Mucosa of descending colon (tissue), 3 donors: ENCODE measurements around the gene TBX1. TPM values are rescaled to one million over a fixed set of nuclear protein-coding genes. Genes with fewer than 3 reads are reported as not detected.

Experiments
- ATAC-seq: fragments of 200-7000 bp; cut with Tn5 transposase; one replicate; pipeline ENCODE4 v1.9.1; 2020; ENCODE audit warnings: mild to moderate bottlenecking, moderate library complexity
- DNase-seq, 3 donors: peaks; one replicate each; pipeline ENCODE4 v3.0.0-alpha.2; 2020
- H3K36me3 ChIP-seq: fragments of 200-600 bp; one replicate; pipeline ENCODE4 v1.8.0; 2021; ENCODE audit warnings: low read depth, mild to moderate bottlenecking
- H3K4me1 ChIP-seq: fragments of 200-600 bp; one replicate; pipeline ENCODE4 v1.8.0; 2021; ENCODE audit warnings: low read depth, mild to moderate bottlenecking
- H3K4me3 ChIP-seq: fragments of 200-600 bp; one replicate; pipeline ENCODE4 v1.8.0; 2021; ENCODE audit warnings: mild to moderate bottlenecking
- H3K9me3 ChIP-seq: fragments of 200-600 bp; one replicate; pipeline ENCODE4 v1.8.0; 2021; ENCODE audit warnings: mild to moderate bottlenecking
- CTCF ChIP-seq: fragments of 200-600 bp; IDR thresholded peaks from one replicate; pipeline ENCODE4 v1.8.0; 2022; ENCODE audit warnings: antibody characterized with exemption, mild to moderate bottlenecking
- intact Hi-C, 2 donors: fragments of 100-400 bp; cut with DNase I in 1 of 2; cut with micrococcal nuclease in 1 of 2; formaldehyde crosslinking; loops; one replicate each; pipeline versions ENCODE4 v1.11.0 to v1.11.1; 2022; cut with DNase I, micrococcal nuclease
- total RNA-seq, 3 donors: library from RNA; stranded (reverse); fragmentation: NEBNext Ultra II Directional in 2 of 3; extraction: Animal tissue kit (Norgen Biotek cat#: 25700) in 2 of 3; gene quantifications; one replicate each; pipeline versions ENCODE4 v1.2.1 to v1.2.4, GENCODE V29; 2021 to 2023
- donor health status: DM: no; HTN: no; CAD: no; lungs with moderate emphysema.
- donor health status: DM: no; HTN: no; CAD: no.
- donor health status: DM: no; HTN: yes; CAD: no.

TBX1 gene
- total RNA-seq, 3 donors from 2014 or later, result 0.90 to 4.1 (median 2.9) TPM

- H3K36me3 ChIP-seq, result no peaks in the 10 kb centered on the region
- TF ChIP-seq CTCF, result no peak
- no peaks in the 10 kb centered on the region for H3K9me3 ChIP-seq
- H3K4me3 ChIP-seq, result no peak overlapping the region
- ATAC-seq, result no peak
- intact Hi-C loops, result no loop called here
- peaks cover 1% of the 10 kb centered on the region for H3K4me1 ChIP-seq
- no peak for DNase-seq
These were observed 11.8 kb downstream of the TBX1 start for GRCh38 chr22:19772422-19772672.

GRCh38 chr22:19772673-19773469 lies 12.3 kb downstream of the TBX1 start:
- intact Hi-C loops, result no loop called here
- TF ChIP-seq CTCF, result no peak
- no peak overlapping the region for H3K4me3 ChIP-seq

GRCh38 chr22:19773470-19774040 lies 13.0 kb downstream of the TBX1 start:
- TF ChIP-seq CTCF, result no peak
- H3K4me3 ChIP-seq, result no peak overlapping the region
- peak in 1 of 3 donors; percentile 42 for DNase-seq
- intact Hi-C loops, result no loop called here
- ATAC-seq, result no peak
- H3K36me3 ChIP-seq, result no peaks in the 10 kb centered on the region
- H3K4me1 ChIP-seq, result no peaks in the 10 kb centered on the region
- no peaks in the 10 kb centered on the region for H3K9me3 ChIP-seq

More at GRCh38 chr22:19772673-19773469, 12.3 kb downstream of the TBX1 start:
- no peaks in the 10 kb centered on the region for H3K36me3 ChIP-seq
- H3K9me3 ChIP-seq, result no peaks in the 10 kb centered on the region
- H3K4me1 ChIP-seq, result no peaks in the 10 kb centered on the region
- DNase-seq, result peak in 2 of 3 donors; percentile 10 to 53
- ATAC-seq, result no peak

GRCh38 chr22:19774628-19775027 lies 14.1 kb downstream of the TBX1 start:
- Histone ChIP-seq H3K4me3 (no peak overlapping the region), H3K9me3 (no peaks in the 10 kb centered on the region), H3K4me1 (no peaks in the 10 kb centered on the region), H3K36me3 (no peaks in the 10 kb centered on the region)
- TF ChIP-seq CTCF, result no peak
- intact Hi-C loops, result no loop called here
- ATAC-seq (no peak), DNase-seq (no peak)

GRCh38 chr22:19775496-19776325 lies 15.1 kb downstream of the TBX1 start:
- TF ChIP-seq CTCF, result no peak
- Histone ChIP-seq H3K4me3 (no peak overlapping the region), H3K9me3 (no peaks in the 10 kb centered on the region), H3K4me1 (no peaks in the 10 kb centered on the region), H3K36me3 (no peaks in the 10 kb centered on the region)
- ATAC-seq, result no peak
- DNase-seq, result peak in 1 of 3 donors; percentile 36
- intact Hi-C loops, result no loop called here
